Stimulated activated CD4-positive, alpha-beta T cell treated with anti-CD3 and anti-CD28 coated beads, Interleukin-12 subunit alpha, Interleukin-12 subunit beta, amount 100 ng/mL, for 48 hours (primary cell): ENCODE measurements around the gene ITPRID2.
"Not testable (repeated sequence)": the region's sequence is repeated elsewhere in the genome, so short reads cannot be mapped to it uniquely, and the experiment has no call there.

Experiments used
- DNase-seq, 3 donors: peaks; one replicate each; pipeline ENCODE4 v3.0.0-alpha.2; 2020; ENCODE audit warnings: low read depth in 2 of 3, low spot score in 1 of 3

ITPRID2 gene

GRCh38 chr2:181915102-181915501, 23.6 kb downstream of the ITPRID2 start:
- DNase-seq: no peak

- DNase-seq: no peak
These were observed 25.5 kb downstream of the ITPRID2 start for GRCh38 chr2:181916726-181917718.

- no peak for DNase-seq
These were observed 26.7 kb downstream of the ITPRID2 start for GRCh38 chr2:181918188-181918587.

DNA sequence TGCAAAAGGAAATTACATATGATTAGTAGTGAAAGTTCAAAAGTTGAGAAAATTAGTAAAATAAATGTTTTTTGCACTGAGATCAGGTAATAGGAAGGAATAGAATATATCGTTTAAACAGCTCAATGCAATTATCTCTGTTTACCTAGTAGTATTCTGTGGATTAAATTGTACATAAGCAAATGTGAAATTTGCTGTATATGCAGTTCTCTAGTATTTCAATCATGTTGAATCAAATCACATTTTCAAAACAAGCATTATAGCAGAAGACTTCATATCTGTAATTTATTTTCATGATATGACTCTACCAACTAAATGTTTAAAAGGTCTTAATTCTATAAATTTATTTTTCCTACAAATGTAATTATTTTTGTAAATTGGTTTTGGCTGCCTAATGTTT, 31.6 kb downstream of the ITPRID2 start:
- no peak for DNase-seq

DNA sequence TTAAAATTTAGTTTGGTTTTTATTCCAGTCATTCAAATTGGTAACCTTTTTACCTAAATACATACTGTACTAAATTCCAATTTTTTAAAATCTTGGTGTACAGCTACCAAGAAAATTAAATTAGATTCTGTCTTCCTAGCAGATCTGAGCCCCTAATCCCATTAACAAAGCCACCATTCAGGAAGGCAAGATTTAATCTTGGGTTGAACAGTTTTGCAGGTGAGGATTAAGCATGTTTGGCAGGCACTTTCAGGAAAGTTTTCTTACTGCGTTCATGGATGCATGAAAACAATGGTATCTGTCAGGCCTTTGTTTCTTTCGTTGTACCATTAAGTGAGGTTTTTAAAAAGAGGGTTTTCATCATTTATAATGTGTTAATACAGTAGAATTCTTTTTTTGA, 32.8 kb downstream of the ITPRID2 start:
- DNase-seq: no peak

GRCh38 chr2:181934694-181935093, 43.2 kb downstream of the ITPRID2 start:
- no peak for DNase-seq

- no peak for DNase-seq
These were observed 45.9 kb downstream of the ITPRID2 start for GRCh38 chr2:181937473-181937872.

DNA sequence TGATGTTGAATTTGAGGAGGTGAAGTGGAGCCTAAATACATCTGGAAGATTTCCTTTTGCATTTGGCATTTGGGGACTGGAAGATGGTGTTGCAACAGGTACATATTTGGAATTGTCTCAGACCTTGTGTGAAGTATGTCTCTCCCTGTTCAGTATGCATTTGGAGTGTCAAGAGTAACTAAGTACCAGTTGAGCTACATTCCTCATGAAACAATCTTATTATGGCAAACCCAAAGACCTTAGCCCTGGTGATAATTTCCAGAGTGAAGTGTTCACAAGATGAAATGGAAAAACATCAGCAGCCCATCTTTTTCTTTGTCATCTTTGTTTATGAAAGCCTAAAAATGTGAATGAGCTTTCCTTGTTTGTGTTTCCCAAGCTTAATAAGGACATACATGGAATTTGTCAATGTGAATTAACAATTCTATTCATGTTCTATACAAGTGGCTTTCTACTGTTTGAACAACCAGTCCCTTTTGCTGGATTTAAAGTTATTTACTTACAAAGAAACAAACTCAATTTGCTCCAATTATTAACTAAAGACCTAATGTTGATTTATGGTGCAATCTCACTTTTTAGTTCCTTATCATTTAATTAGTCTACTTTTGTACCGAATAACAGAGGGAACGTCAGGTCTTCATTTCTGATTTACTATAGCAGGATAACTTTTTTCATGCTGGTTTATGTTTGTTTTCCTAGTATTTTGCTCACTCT, 52.0 kb downstream of the ITPRID2 start:
- no peak for DNase-seq

- no peak for DNase-seq
These were observed 52.8 kb downstream of the ITPRID2 start for GRCh38 chr2:181944164-181944913.

GRCh38 chr2:181944914-181945291, 53.4 kb downstream of the ITPRID2 start:
- no peak for DNase-seq

DNA sequence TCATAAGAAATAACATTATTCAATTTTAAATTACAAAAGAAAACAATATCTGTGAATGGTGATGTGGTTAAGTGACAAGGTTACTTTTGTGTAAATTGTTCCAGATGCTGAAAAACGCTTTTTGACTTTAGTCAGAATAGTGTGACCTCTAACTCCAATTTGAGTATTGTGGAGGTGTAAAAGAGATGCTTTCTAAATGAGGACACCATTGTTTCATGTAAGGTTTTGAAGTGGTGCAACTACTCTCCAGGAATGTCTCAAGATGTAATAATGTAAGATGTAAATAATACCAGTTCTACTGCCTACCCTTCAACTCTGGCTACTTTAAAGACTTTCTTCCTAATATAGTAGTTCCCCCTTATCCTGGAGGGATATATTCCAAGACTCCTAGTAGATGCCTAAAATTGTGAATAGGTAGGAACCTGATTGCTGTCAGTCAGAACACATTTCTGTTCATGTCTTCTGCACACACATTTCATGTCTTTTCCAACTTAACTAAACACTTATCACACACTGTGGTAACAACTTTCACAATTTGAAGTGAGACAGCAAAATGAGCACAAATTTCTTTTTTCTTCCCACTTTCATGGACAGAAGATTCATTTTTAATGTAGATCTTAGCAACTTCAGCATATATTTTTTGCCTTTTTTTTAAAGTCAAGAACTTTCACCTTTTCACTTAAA, 55.1 kb downstream of the ITPRID2 start:
- DNase-seq: no peak

GRCh38 chr2:181947273-181947672, 55.7 kb downstream of the ITPRID2 start:
- DNase-seq: no peak

DNA sequence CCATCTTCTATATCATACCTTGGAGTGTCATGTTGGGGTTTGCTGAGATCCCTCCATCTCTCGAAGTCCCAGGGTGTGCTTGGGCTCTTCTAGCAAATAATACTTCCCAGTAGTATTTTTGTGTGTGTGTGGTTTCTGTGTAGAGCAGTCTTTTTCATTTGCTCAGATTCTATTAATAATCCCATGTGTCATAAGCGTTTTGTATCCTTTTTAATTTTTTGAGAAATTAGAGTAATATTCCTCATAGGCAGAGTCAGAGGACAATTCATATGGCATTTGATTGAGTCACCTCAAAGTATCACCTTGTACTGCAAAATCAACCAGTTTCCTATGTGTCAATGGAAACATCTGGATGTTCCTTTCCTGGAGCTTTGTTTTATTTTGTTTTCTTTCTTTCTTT, 56.7 kb downstream of the ITPRID2 start:
- DNase-seq: no peak

GRCh38 chr2:181949047-181949446, 57.5 kb downstream of the ITPRID2 start:
- no peak for DNase-seq

DNA sequence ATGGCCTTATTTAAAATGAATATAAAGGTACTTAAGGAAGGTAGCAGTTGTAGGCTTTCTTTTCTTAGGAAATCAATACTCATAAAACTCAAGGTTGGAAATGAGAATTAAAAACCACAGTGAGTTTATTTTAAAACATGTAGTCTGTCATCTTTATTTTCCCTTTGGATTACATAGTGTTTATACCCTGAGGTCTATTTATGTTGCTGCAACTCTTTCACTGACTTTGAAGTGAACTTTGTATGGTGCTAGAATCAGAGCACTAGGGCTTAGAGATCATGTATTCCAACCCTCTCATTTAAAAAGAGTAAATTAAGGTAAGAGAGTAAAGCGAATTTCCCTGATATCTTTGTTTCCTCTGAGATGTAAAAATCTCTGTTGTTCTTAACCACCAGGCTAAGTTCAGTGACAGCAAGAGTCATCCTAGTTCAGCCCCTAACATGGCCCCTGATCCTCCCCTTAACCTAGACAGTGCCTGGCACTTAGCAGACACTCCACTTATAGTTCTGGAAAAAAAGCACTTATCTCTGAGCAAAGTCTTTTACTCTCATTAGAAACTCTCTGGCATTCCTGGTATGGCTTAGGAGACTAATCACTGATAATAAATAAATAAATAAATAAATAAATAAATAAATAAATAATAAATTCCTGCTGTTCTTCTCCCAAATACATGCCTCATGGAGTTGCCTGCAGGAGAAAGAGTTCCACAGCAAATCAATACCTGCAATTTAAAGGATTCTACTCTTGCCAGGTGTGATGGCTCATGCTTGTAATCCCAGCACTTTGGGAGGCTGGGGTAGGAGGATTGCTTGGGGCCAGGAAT, 61.1 kb downstream of the ITPRID2 start:
- no peak for DNase-seq

GRCh38 chr2:181953881-181954537, 62.5 kb downstream of the ITPRID2 start:
- peak; percentile 21 to 65 (median 45) for DNase-seq

GRCh38 chr2:181954538-181954883, 63.0 kb downstream of the ITPRID2 start:
- no peak for DNase-seq

DNA sequence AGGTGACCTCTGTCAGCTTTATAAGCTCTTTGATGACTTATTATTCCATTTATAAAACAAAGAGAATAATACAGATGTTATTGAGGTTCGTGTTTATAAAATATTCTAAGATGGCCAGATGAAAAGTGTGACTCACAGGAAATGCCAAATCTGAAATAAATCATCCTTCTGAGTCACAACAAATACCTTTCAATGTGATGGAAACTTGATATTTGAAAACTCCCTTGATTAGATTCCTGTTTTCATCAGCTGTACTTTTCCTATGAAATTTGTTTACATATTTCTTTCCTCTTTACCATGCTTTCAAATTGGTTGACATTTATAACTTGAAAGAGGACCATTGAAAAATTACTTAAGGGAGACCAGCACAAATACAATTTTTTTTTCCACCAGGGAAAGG, 63.5 kb downstream of the ITPRID2 start:
- no peak for DNase-seq

DNA sequence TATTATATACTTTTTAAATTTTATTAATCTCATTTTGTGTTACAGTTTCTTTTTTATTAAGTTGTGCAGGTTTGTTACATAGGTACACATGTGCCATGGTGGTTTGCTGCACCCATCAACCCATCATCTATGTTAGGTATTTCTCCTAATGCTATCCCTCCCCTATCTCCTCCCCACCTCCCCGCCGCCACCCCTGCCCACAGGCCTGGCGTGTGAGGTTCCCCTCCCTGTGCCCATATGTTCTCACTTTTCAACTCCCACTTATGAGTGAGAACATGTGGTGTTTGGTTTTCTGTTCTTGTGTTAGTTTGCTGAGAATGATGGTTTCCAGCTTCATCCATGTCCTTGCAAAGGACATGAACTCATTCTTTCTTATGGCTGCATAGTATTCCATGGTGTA, 64.3 kb downstream of the ITPRID2 start:
- DNase-seq: not testable (repeated sequence)

DNA sequence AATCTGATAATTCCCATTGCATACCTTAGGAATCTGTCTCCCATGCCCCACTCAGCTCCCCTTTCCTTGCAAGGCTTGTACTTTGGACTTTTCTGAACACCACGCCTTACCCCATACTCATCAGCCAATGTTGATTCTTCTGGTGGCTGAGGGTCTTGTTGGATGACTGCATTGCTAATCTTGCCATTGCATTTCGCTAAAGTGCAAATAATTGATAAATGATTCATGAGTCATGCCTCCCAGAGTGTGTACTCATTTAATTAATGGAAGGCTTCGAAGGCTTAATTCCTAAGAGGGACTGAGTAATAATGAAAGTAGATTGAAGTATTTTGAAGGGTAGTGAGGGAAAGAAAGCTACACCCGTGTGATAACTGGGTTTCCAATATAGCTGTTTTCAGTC, 66.1 kb downstream of the ITPRID2 start:
- no peak for DNase-seq
